Chondrocyte (in vitro differentiated cells): ENCODE measurements around the gene TET1. TPM values are rescaled to one million over a fixed set of nuclear protein-coding genes. Genes with fewer than 3 reads are reported as not detected.
"Not testable (repeated sequence)": the region's sequence is repeated elsewhere in the genome, so short reads cannot be mapped to it uniquely, and the experiment has no call there.

Experiments used
- DNase-seq: peaks from one replicate; pipeline ENCODE4 v3.0.0; 2021; ENCODE audit warnings: mixed read lengths, low spot score
- H3K27ac Mint-ChIP-seq: one replicate; pipeline ENCODE4 v1.8.0; 2021; ENCODE audit warnings: mild to moderate bottlenecking, moderate library complexity, mixed read lengths; ENCODE audit not compliant: unreplicated experiment
- H3K27me3 Mint-ChIP-seq: 2 replicates; pipeline ENCODE4 v1.8.0; 2021; ENCODE audit warnings: low read depth, mixed read lengths
- H3K36me3 Mint-ChIP-seq: 2 replicates; pipeline ENCODE4 v1.8.0; 2021; ENCODE audit warnings: low read depth, mixed read lengths
- H3K4me1 Mint-ChIP-seq: 2 replicates; pipeline ENCODE4 v1.8.0; 2021; ENCODE audit warnings: low read depth, mild to moderate bottlenecking, mixed read lengths
- H3K4me3 Mint-ChIP-seq: one replicate; pipeline ENCODE4 v1.8.0; 2021; ENCODE audit warnings: mild to moderate bottlenecking, moderate library complexity, mixed read lengths; ENCODE audit not compliant: unreplicated experiment
- H3K9me3 Mint-ChIP-seq: 2 replicates; pipeline ENCODE4 v1.8.0; 2021; ENCODE audit warnings: low read depth, mixed read lengths
- total RNA-seq: library from RNA; stranded (reverse); gene quantifications from 3 replicates; pipeline ENCODE4 v1.2.1, GENCODE V29; 2021
- TF ChIP-seq, protein P1 (sequence below): fragments of 200-600 bp; sonication (generic); IDR thresholded peaks from 2 replicates; pipeline ENCODE4 v1.5.0; 2021; ENCODE audit warnings: antibody characterized with exemption, mild to moderate bottlenecking, moderate library complexity

Gene TET1
- total RNA-seq, 1 donor from 2014 or later: 9.7 TPM

DNA sequence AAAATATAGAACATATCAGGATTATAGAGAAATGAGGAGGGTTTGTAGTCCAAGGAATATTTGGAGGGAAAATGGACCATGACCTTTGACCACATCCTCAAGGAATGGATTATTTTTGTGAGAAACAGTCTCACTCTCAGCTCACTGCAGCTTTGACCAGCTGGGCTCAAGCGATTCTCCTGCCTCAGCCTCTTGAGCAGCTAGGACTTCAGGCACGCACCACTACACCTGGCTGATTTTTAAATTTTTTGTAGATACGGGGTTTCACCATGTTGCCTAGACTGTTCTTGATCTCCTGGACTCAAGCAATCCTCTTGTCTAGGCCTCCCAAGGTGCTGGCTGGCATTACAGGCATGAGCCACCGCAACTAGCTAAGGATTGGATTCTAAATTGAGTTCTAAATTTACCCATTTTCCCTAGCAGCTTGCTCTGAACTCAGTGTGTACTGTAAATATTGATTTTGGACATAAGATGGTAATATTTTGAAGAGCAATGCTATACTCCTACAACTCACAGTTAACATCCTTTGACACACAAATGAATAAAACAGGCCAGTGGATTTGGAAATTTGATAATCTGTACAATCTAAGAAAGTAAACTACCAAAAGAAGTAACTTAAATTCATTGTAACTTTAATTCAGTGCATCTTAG lies 73.8 kb downstream of the TET1 start:
- Mint-ChIP-seq H3K4me3 (no peak overlapping the region), H3K4me1 (peaks cover 35% of the 10 kb centered on the region), H3K27ac (no peak overlapping the region), H3K27me3 (no peaks in the 10 kb centered on the region), H3K36me3 (peaks cover 11% of the 10 kb centered on the region), H3K9me3 (no peaks in the 10 kb centered on the region)
- no peak for DNase-seq
- TF ChIP-seq, protein P1, sequence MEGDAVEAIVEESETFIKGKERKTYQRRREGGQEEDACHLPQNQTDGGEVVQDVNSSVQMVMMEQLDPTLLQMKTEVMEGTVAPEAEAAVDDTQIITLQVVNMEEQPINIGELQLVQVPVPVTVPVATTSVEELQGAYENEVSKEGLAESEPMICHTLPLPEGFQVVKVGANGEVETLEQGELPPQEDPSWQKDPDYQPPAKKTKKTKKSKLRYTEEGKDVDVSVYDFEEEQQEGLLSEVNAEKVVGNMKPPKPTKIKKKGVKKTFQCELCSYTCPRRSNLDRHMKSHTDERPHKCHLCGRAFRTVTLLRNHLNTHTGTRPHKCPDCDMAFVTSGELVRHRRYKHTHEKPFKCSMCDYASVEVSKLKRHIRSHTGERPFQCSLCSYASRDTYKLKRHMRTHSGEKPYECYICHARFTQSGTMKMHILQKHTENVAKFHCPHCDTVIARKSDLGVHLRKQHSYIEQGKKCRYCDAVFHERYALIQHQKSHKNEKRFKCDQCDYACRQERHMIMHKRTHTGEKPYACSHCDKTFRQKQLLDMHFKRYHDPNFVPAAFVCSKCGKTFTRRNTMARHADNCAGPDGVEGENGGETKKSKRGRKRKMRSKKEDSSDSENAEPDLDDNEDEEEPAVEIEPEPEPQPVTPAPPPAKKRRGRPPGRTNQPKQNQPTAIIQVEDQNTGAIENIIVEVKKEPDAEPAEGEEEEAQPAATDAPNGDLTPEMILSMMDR: no peak

DNA sequence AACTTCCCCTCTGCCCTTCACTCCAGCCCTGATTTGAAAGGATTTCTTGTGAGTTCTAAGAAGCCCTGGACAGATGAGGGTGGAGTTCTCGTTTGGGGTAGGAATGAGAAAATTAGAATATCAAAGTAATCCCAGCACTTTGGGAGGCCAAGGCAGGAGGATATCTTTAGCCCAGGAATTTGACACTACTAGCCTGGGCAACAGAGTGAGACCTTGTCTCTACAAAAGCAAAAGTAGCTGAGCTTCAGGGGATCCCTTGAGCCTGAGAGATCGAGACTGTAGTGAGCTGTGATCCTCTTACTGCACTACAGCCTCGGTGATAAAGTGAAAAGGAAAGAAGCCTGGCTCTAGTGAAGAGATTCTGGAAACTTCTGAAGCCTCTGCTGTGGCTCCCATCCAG lies 76.2 kb downstream of the TET1 start:
- H3K27me3 Mint-ChIP-seq: no peaks in the 10 kb centered on the region
- no peak overlapping the region for H3K27ac Mint-ChIP-seq
- H3K4me3 Mint-ChIP-seq: no peak overlapping the region
- H3K36me3 Mint-ChIP-seq: peaks cover 4% of the 10 kb centered on the region
- DNase-seq: no peak
- peaks cover 34% of the 10 kb centered on the region for H3K4me1 Mint-ChIP-seq
- no peaks in the 10 kb centered on the region for H3K9me3 Mint-ChIP-seq
- TF ChIP-seq, protein P1: no peak

DNA sequence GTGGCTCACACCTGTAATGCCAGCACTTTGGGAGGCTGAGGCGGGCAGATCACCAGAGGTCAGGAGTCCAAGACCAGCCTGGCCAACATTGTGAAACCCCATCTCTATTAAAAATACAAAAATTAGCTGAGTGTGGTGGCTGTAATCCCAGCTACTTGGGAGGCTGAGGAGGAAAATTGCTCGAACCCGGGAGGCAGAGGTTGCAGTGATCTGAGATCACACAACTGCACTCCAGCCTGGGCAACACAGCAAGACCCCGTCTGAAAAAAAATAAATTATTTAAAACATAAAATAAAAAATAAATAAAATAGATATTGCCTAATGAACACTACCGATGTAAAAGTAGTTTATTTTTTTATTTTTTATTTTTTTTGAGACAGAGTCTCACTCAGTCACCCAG lies 83.4 kb downstream of the TET1 start:
- not testable (repeated sequence) for H3K4me3 Mint-ChIP-seq, H3K9me3 Mint-ChIP-seq, H3K27me3 Mint-ChIP-seq, DNase-seq, H3K27ac Mint-ChIP-seq
- H3K36me3 Mint-ChIP-seq: peaks cover 16% of the 10 kb centered on the region
- H3K4me1 Mint-ChIP-seq: peaks cover 24% of the 10 kb centered on the region

DNA sequence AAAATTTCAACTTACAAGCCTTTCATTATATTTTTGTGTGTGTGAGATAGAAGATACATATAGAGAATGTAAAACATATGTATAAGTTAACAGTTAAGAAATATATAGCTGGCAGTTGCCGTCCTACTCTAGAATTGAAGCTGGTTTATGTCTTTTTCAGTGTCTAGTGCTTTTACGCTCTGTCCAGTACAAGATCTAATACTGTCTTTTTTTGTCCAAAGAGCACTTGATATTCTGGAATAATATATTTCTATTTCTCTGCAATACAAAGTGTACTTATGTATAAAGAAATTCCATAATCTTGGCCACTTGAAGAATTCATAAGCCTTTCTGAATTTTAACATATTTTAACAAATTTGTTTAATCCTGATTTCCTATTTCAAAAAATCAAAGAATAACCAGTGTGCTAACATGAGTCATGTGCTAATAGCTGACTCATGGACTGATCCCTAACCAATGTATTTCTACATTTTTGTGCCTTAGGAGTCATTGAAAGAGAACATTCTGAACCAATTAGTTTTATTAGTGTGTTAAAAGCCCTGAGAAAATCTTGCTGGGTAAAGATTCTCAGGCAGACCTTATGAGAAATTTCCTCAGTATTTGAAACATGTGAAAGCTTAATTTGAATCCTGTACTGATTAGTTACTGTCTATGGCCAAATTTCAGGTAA lies 87.7 kb downstream of the TET1 start:
- peaks cover 3% of the 10 kb centered on the region for H3K9me3 Mint-ChIP-seq
- TF ChIP-seq, protein P1: no peak
- peaks cover 18% of the 10 kb centered on the region for H3K36me3 Mint-ChIP-seq
- H3K4me3 Mint-ChIP-seq: no peak overlapping the region
- peaks cover 35% of the 10 kb centered on the region for H3K4me1 Mint-ChIP-seq
- peak overlapping the region; percentile 60 for H3K27ac Mint-ChIP-seq
- DNase-seq: no peak
- H3K27me3 Mint-ChIP-seq: no peaks in the 10 kb centered on the region

DNA sequence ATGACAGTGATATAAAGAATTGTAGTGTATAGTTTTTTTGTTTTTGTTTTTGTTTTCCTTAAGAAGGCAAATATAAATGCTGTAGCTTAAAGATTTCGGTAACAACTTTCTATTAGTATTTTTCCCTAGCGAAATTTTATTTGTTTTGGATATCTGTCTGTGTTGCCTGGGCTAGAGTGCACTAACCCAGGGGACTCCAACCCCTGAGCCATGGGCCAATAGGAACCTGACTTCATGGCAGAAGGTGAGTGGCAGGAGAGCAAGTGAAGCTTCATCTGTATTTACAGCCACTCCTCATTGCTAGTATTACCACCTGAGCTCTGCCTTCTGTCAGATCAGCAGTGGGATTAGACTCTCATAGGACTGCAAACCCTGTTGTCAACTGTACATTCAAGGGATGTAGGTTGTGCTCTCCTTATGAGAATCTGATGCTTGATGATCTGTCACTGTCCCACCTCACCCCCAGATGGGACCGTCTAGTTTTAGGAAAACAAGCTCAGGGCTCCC lies 95.5 kb downstream of the TET1 start:
- H3K27me3 Mint-ChIP-seq: no peaks in the 10 kb centered on the region
- peaks cover 4% of the 10 kb centered on the region for H3K36me3 Mint-ChIP-seq
- no peak overlapping the region for H3K27ac Mint-ChIP-seq
- no peak overlapping the region for H3K4me3 Mint-ChIP-seq
- no peak for DNase-seq
- no peaks in the 10 kb centered on the region for H3K9me3 Mint-ChIP-seq
- H3K4me1 Mint-ChIP-seq: peaks cover 8% of the 10 kb centered on the region
- TF ChIP-seq, protein P1: no peak
